B cell (primary cell): Measurements from ENCODE around the gene LRRC7. TPM values are rescaled to one million over a fixed set of nuclear protein-coding genes. Genes with fewer than 3 reads are reported as not detected.

Experiments used
- ATAC-seq: fragments of 200-7000 bp; cut with Tn5 transposase; one replicate; pipeline ENCODE4 v1.10.0; 2021; ENCODE audit warnings: low read depth, mild to moderate bottlenecking, moderate number of reproducible peaks, moderate library complexity
- CTCF ChIA-PET: fragments of 350-600 bp; sonication (Branson Sonifier 250); formaldehyde crosslinking; loops from one replicate; lab custom pipeline; 2021; ENCODE audit warnings: antibody characterized with exemption, inconsistent platforms; lab: Charles Lee
- POLR2A ChIA-PET: fragments of 350-600 bp; sonication (Branson Sonifier 250); formaldehyde crosslinking; loops from one replicate; lab custom pipeline; 2021; ENCODE audit warnings: antibody characterized with exemption; lab: Charles Lee
- DNase-seq: peaks from one replicate; pipeline ENCODE4 v3.0.0; 2013
- H2AFZ ChIP-seq: 2 replicates; pipeline ENCODE4 v1.6.1; 2012; ENCODE audit warnings: mild to moderate bottlenecking, low read depth, low read length; ENCODE audit not compliant: insufficient read depth, poor library complexity, severe bottlenecking
- H3K27ac ChIP-seq, 2 donors: 1 replicate in 1 of 2; 2 replicates in 1 of 2; pipeline ENCODE4 v1.5.1; 2012 to 2013; ENCODE audit warnings: low read length in 2 of 2, mild to moderate bottlenecking in 2 of 2, moderate library complexity in 1 of 2
- H3K27me3 ChIP-seq, 4 experiments: fragments of 200-600 bp in 1 of 4; sonication (generic) in 1 of 4; replicated peaks in 1 of 4; 1 replicate in 2 of 4; 2 replicates in 2 of 4; pipeline versions ENCODE4 v1.6.1 to v1.7.0; 2013 to 2016; ENCODE audit warnings: low read length in 3 of 4, mild to moderate bottlenecking in 2 of 4, mixed read lengths in 1 of 4, moderate library complexity in 1 of 4; ENCODE audit not compliant: insufficient read depth in 4 of 4, control insufficient read depth in 3 of 4; ENCODE audit errors: control extremely low read depth in 1 of 4
- H3K36me3 ChIP-seq, 2 experiments: replicated peaks in 1 of 2; 1 replicate in 1 of 2; 2 replicates in 1 of 2; pipeline versions ENCODE4 v1.6.1 to v1.7.1; 2013; ENCODE audit warnings: low read length in 1 of 2; ENCODE audit not compliant: insufficient read depth in 2 of 2, control insufficient read depth in 1 of 2; ENCODE audit errors: control extremely low read depth in 1 of 2, extremely low read depth in 1 of 2
- H3K4me1 ChIP-seq, 2 donors: fragments of 200-600 bp in 1 of 2; sonication (generic) in 1 of 2; 1 replicate in 1 of 2; 2 replicates in 1 of 2; pipeline versions ENCODE4 v1.5.1 to v1.6.1; 2013 to 2017; ENCODE audit warnings: low read length in 2 of 2; ENCODE audit not compliant: control insufficient read depth in 2 of 2, insufficient read depth in 2 of 2
- H3K4me2 ChIP-seq: replicated peaks from 2 replicates; pipeline ENCODE3; 2012; ENCODE audit warnings: mild to moderate bottlenecking, low read depth, low read length; ENCODE audit not compliant: poor library complexity, severe bottlenecking
- H3K4me3 ChIP-seq, 5 experiments: fragments of 200-600 bp in 1 of 5; sonication (generic) in 1 of 5; 1 replicate in 3 of 5; 2 replicates in 2 of 5; pipeline versions ENCODE4 v1.5.1 to v1.7.0; 2011 to 2016; ENCODE audit warnings: low read length in 4 of 5, mild to moderate bottlenecking in 4 of 5, low read depth in 2 of 5, control low read depth in 1 of 5, moderate library complexity in 1 of 5; ENCODE audit not compliant: insufficient read depth in 1 of 5; ENCODE audit errors: control extremely low read depth in 1 of 5, extremely low read depth in 1 of 5
- H3K79me2 ChIP-seq: fragments of 200-600 bp; sonication (generic); one replicate; pipeline ENCODE4 v1.6.0; 2016; ENCODE audit warnings: low read length; ENCODE audit not compliant: control insufficient read depth, insufficient read depth
- H3K9ac ChIP-seq: fragments of 200-600 bp; sonication (generic); 2 replicates; pipeline ENCODE4 v1.6.1; 2017; ENCODE audit warnings: mild to moderate bottlenecking, low read length, moderate library complexity
- H3K9me3 ChIP-seq, 3 donors: one replicate each; pipeline versions ENCODE4 v1.6.1 to v1.7.1; 2013; ENCODE audit warnings: low read length in 2 of 3; ENCODE audit not compliant: control insufficient read depth in 2 of 3, insufficient read depth in 1 of 3; ENCODE audit errors: control extremely low read depth in 1 of 3
- H4K20me1 ChIP-seq: 2 replicates; pipeline ENCODE4 v1.6.0; 2012; ENCODE audit warnings: mild to moderate bottlenecking, low read length; ENCODE audit not compliant: insufficient read depth, control insufficient read depth, poor library complexity, severe bottlenecking
- H3K27ac Mint-ChIP-seq: one replicate; pipeline ENCODE4 v1.8.0; 2021; ENCODE audit warnings: mixed read lengths
- H3K27me3 Mint-ChIP-seq: one replicate; pipeline ENCODE4 v1.8.0; 2021; ENCODE audit warnings: mixed read lengths
- H3K4me1 Mint-ChIP-seq: one replicate; pipeline ENCODE4 v1.8.0; 2021; ENCODE audit warnings: mixed read lengths
- H3K4me3 Mint-ChIP-seq: one replicate; pipeline ENCODE4 v1.8.0; 2021; ENCODE audit warnings: mixed read lengths
- H3K9me3 Mint-ChIP-seq: one replicate; pipeline ENCODE4 v1.8.0; 2022; ENCODE audit warnings: mixed read lengths; ENCODE audit not compliant: insufficient read depth
- CTCF ChIP-seq: fragments of 200-600 bp; IDR thresholded peaks from one replicate; pipeline ENCODE4 v1.8.0; 2022; ENCODE audit warnings: antibody characterized with exemption, mild to moderate bottlenecking
- EZH2 ChIP-seq: IDR thresholded peaks from 2 replicates; pipeline ENCODE4 v1.6.1; 2012; ENCODE audit warnings: borderline replicate concordance, low read depth, mild to moderate bottlenecking, moderate library complexity, low read length; ENCODE audit not compliant: insufficient read depth, poor library complexity, severe bottlenecking
- WGBS: methylation state at CpG from one replicate; pipeline ENCODE4 v1.1.5; 2013; ENCODE audit warnings: missing lambda C conversion rate; ENCODE audit not compliant: insufficient coverage; 5-methylcytosine and 5-hydroxymethylcytosine counted together
- intact Hi-C: fragments of 100-400 bp; cut with micrococcal nuclease; formaldehyde crosslinking; loops from one replicate; pipeline ENCODE4 v1.10.0; 2022
- polyA plus RNA-seq: library from polyadenylated mRNA; depleted of rRNA; stranded (reverse); fragments of >200 nt; gene quantifications from 2 replicates; pipeline ENCODE4 v1.2.3, GENCODE V29; 2012
- total RNA-seq, 2 donors: library from RNA; stranded (reverse); fragments of 120-200 nt in 1 of 2; gene quantifications; 1 replicate in 1 of 2; 2 replicates in 1 of 2; pipeline versions ENCODE4 v1.2.3 to v1.2.4, GENCODE V29; 2013 to 2022

Gene LRRC7
- total and polyA plus RNA-seq, 2 donors (not counting 1 experiment from before 2014, with no cell fraction given), result not detected

GRCh38 chr1:69649383-69649990 is 81.8 kb downstream of the LRRC7 start:
- intact Hi-C loops, result no loop called here
- CTCF ChIA-PET, result no interaction called here

GRCh38 chr1:69650779-69651178 is 83.1 kb downstream of the LRRC7 start:
- Mint-ChIP-seq H3K9me3 (no peaks in the 10 kb centered on the region), H3K4me1 (no peaks in the 10 kb centered on the region), H3K27me3 (no peaks in the 10 kb centered on the region), H3K27ac (no peak overlapping the region), H3K4me3 (no peak overlapping the region)
- no peak for DNase-seq
- Histone ChIP-seq H3K9me3 (no peaks in the 10 kb centered on the region), H3K4me1 (no peaks in the 10 kb centered on the region), H3K4me2 (no peak overlapping the region), H2AFZ (no peak overlapping the region), H3K27me3 (no peaks in the 10 kb centered on the region), H4K20me1 (no peaks in the 10 kb centered on the region), H3K9ac (no peak overlapping the region), H3K79me2 (no peaks in the 10 kb centered on the region), H3K4me3 (no peak overlapping the region), H3K36me3 (no peaks in the 10 kb centered on the region), H3K27ac (no peak overlapping the region)
- CTCF ChIA-PET, result no interaction called here
- no CpG with 5 or more reads among the region's 3 CpGs for WGBS
- intact Hi-C loops, result no loop called here
- POLR2A ChIA-PET, result no interaction called here
- no peak for ATAC-seq
- TF ChIP-seq CTCF, result no peak
- TF ChIP-seq EZH2, result no peak

More at GRCh38 chr1:69649383-69649990, 81.8 kb downstream of the LRRC7 start:
- DNase-seq (no peak), ATAC-seq (no peak)
- H2AFZ ChIP-seq, result no peak overlapping the region
- TF ChIP-seq EZH2 (no peak), CTCF (no peak)
- no peaks in the 10 kb centered on the region for H3K79me2 ChIP-seq
- H3K4me3 ChIP-seq, result no peak overlapping the region
- H3K27me3 Mint-ChIP-seq, result no peaks in the 10 kb centered on the region
- H3K4me3 Mint-ChIP-seq, result no peak overlapping the region
- no CpG with 5 or more reads among the region's 5 CpGs for WGBS
- no peak overlapping the region for H3K4me2 ChIP-seq
- H3K27ac Mint-ChIP-seq, result no peak overlapping the region
- H3K27me3 ChIP-seq, result no peaks in the 10 kb centered on the region
- H4K20me1 ChIP-seq, result no peaks in the 10 kb centered on the region
- no peak overlapping the region for H3K9ac ChIP-seq
- H3K27ac ChIP-seq, result no peak overlapping the region
- no peaks in the 10 kb centered on the region for H3K9me3 Mint-ChIP-seq
- POLR2A ChIA-PET, result no interaction called here
- no peaks in the 10 kb centered on the region for H3K36me3 ChIP-seq
- no peaks in the 10 kb centered on the region for H3K9me3 ChIP-seq
- no peaks in the 10 kb centered on the region for H3K4me1 Mint-ChIP-seq
- no peaks in the 10 kb centered on the region for H3K4me1 ChIP-seq
